ENCODE measurements around the gene CENPE. TPM values are rescaled to one million over a fixed set of nuclear protein-coding genes. Genes with fewer than 3 reads are reported as not detected.

Gene CENPE
- polyA plus RNA-seq, 3 donors, result 0.03 to 0.17 (median 0.07) TPM

GRCh38 chr4:103168993-103169392 is 29.1 kb downstream of the CENPE start:
- intact Hi-C loops (cut with micrococcal nuclease), result no loop called here
- no peak overlapping the region for H3K4me3 ChIP-seq (replicated peaks in 1 of 3; ENCODE audit: low read depth in 2 of 3, low read length in 3 of 3)
- Mint-ChIP-seq H3K4me3 (no peak overlapping the region), H3K4me1 (peaks cover 12% of the 10 kb centered on the region), H3K27ac (no peak overlapping the region), H3K27me3 (ENCODE audit: low read depth in 3 of 3) (no peaks in the 10 kb centered on the region), H3K36me3 (peaks cover 56 to 66% of the 10 kb centered on the region in 2 donors), H3K9me3 (peaks cover 4 to 14% (median 7%) of the 10 kb centered on the region in 7 donors)
- H3K9me3 ChIP-seq (replicated peaks in 1 of 2; ENCODE audit: control insufficient read depth in 1 of 2, insufficient read depth in 1 of 2, low read length in 2 of 2), result no peaks in the 10 kb centered on the region
- H3K4me2 ChIP-seq (replicated peaks; ENCODE audit: extremely low read depth, low read length, poor library complexity, severe bottlenecking), result no peak overlapping the region
- no peak overlapping the region for H3K9ac ChIP-seq (ENCODE audit: insufficient read depth, low read length, poor library complexity, severe bottlenecking)
- H2AFZ ChIP-seq (ENCODE audit: insufficient read depth, low read depth, low read length, poor library complexity, severe bottlenecking), result no peak overlapping the region
- H3K79me2 ChIP-seq (ENCODE audit: insufficient read depth, low read length), result peaks cover 8% of the 10 kb centered on the region
- H4K20me1 ChIP-seq (ENCODE audit: insufficient read depth, low read length), result no peaks in the 10 kb centered on the region
- no peak for DNase-seq
- H3K4me1 ChIP-seq (ENCODE audit: control insufficient read depth in 1 of 2, insufficient read depth in 2 of 2, low read length in 2 of 2), result no peaks in the 10 kb centered on the region
- no peaks in the 10 kb centered on the region for H3K27me3 ChIP-seq (ENCODE audit: control insufficient read depth in 2 of 2, insufficient read depth in 2 of 2, low read length in 2 of 2)
- TF ChIP-seq CTCF (IDR thresholded peaks at IDR 0.05), result no peak
- WGBS (ENCODE audit: insufficient coverage), result no CpG with 5 or more reads among the region's 1 CpG
- peaks cover 30 to 61% of the 10 kb centered on the region in 2 donors for H3K36me3 ChIP-seq (replicated peaks in 1 of 2; ENCODE audit: control insufficient read depth in 1 of 2, insufficient read depth in 2 of 2, low read length in 2 of 2)
- H3K27ac ChIP-seq (ENCODE audit: low read depth in 1 of 2, low read length in 2 of 2), result no peak overlapping the region

DNA sequence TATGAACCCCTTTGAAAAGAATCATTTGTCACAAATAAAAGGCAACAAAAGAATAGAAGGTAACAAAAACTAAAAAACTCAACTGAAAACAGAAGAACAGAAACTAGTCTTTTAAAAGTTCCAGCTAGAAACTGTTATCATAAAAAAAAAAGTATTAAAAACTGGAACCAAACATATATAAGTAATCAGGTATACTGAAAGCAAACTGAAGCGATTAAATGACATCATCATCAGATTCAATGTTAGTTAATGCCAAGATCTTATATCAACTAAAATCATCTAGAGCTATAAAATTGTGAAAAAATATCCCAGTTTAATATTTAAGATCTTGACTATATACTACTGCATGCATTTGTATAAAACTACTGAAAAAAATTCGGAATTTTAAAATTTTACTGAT is 36.0 kb downstream of the CENPE start:
- H3K9ac ChIP-seq (ENCODE audit: insufficient read depth, low read length, poor library complexity, severe bottlenecking), result no peak overlapping the region
- H3K4me1 ChIP-seq (ENCODE audit: control insufficient read depth in 1 of 2, insufficient read depth in 2 of 2, low read length in 2 of 2), result no peaks in the 10 kb centered on the region
- Mint-ChIP-seq H3K9me3 (no peaks in the 10 kb centered on the region), H3K36me3 (peaks cover 25 to 47% of the 10 kb centered on the region in 2 donors), H3K4me3 (no peak overlapping the region), H3K4me1 (peaks cover 3% of the 10 kb centered on the region), H3K27me3 (ENCODE audit: low read depth in 3 of 3) (no peaks in the 10 kb centered on the region), H3K27ac (no peak overlapping the region)
- WGBS (ENCODE audit: insufficient coverage), result no CpG with 5 or more reads among the region's 2 CpGs
- no peaks in the 10 kb centered on the region for H3K9me3 ChIP-seq (replicated peaks in 1 of 2; ENCODE audit: control insufficient read depth in 1 of 2, insufficient read depth in 1 of 2, low read length in 2 of 2)
- H3K79me2 ChIP-seq (ENCODE audit: insufficient read depth, low read length), result no peaks in the 10 kb centered on the region
- no peaks in the 10 kb centered on the region for H4K20me1 ChIP-seq (ENCODE audit: insufficient read depth, low read length)
- intact Hi-C loops (cut with micrococcal nuclease), result no loop called here
- peaks cover 25 to 50% of the 10 kb centered on the region in 2 donors for H3K36me3 ChIP-seq (replicated peaks in 1 of 2; ENCODE audit: control insufficient read depth in 1 of 2, insufficient read depth in 2 of 2, low read length in 2 of 2)
- H3K27ac ChIP-seq (ENCODE audit: low read depth in 1 of 2, low read length in 2 of 2), result no peak overlapping the region
- no peak overlapping the region for H3K4me3 ChIP-seq (replicated peaks in 1 of 3; ENCODE audit: low read depth in 2 of 3, low read length in 3 of 3)
- no peak for DNase-seq
- no peaks in the 10 kb centered on the region for H3K27me3 ChIP-seq (ENCODE audit: control insufficient read depth in 2 of 2, insufficient read depth in 2 of 2, low read length in 2 of 2)
- no peak for TF ChIP-seq CTCF (IDR thresholded peaks at IDR 0.05)
- H2AFZ ChIP-seq (ENCODE audit: insufficient read depth, low read depth, low read length, poor library complexity, severe bottlenecking), result no peak overlapping the region
- H3K4me2 ChIP-seq (replicated peaks; ENCODE audit: extremely low read depth, low read length, poor library complexity, severe bottlenecking), result no peak overlapping the region
